IMR-90 (cell line): Measurements from ENCODE around the gene RASGRF1. TPM values are rescaled to one million over a fixed set of nuclear protein-coding genes. Genes with fewer than 3 reads are reported as not detected.

ENCODE experiments used
- ATAC-seq: fragments of 200-7000 bp; cut with Tn5 transposase; 2 replicates; pipeline ENCODE4 v1.9.1; 2020; ENCODE audit warnings: low read depth, mild to moderate bottlenecking, moderate library complexity
- BruUV-seq: library from RNA; stranded (reverse); fragments of 400-500 nt; replicated peaks from 2 replicates; lab custom pipeline; 2021; lab: Mats Ljungman, UMichigan
- CTCF ChIA-PET: fragments of 300-600 bp; formaldehyde crosslinking; extraction: SDS; loops from one replicate; lab custom pipeline; 2021; ENCODE audit warnings: antibody characterized with exemption; lab: Yijun Ruan, JAX
- POLR2A ChIA-PET: fragments of 300-600 bp; sonication (Branson Sonifier 250); formaldehyde crosslinking; loops from one replicate; lab custom pipeline; 2022; ENCODE audit warnings: antibody characterized with exemption; ENCODE audit not compliant: unreplicated experiment; lab: Charles Lee
- DNase-seq: peaks from one replicate; pipeline ENCODE4 v3.0.0; 2013
- H2AFZ ChIP-seq: replicated peaks from 2 replicates; pipeline ENCODE3; 2013; ENCODE audit warnings: low read length, mild to moderate bottlenecking; ENCODE audit not compliant: poor library complexity
- H2AK5ac ChIP-seq: 2 replicates; pipeline ENCODE4 v1.6.1; 2013; ENCODE audit warnings: low read depth, low read length, inconsistent platforms
- H2AK9ac ChIP-seq: replicated peaks from 2 replicates; pipeline ENCODE3; 2013; ENCODE audit warnings: mild to moderate bottlenecking, low read depth, low read length, moderate library complexity; ENCODE audit not compliant: poor library complexity
- H2BK120ac ChIP-seq: 2 replicates; pipeline ENCODE4 v1.6.1; 2013; ENCODE audit warnings: low read depth, low read length, inconsistent platforms
- H2BK15ac ChIP-seq: 3 replicates; pipeline ENCODE4 v1.6.1; 2013; ENCODE audit warnings: low read depth, low read length, inconsistent platforms
- H2BK20ac ChIP-seq: 2 replicates; pipeline ENCODE4 v1.6.1; 2013; ENCODE audit warnings: low read depth, mild to moderate bottlenecking, inconsistent platforms, low read length, moderate library complexity
- H2BK5ac ChIP-seq: 2 replicates; pipeline ENCODE4 v1.6.1; 2013; ENCODE audit warnings: mild to moderate bottlenecking, low read depth, low read length, inconsistent platforms; ENCODE audit not compliant: poor library complexity, severe bottlenecking
- H3K14ac ChIP-seq: replicated peaks from 2 replicates; pipeline ENCODE4 v1.6.1; 2013; ENCODE audit warnings: low read depth, low read length, inconsistent platforms
- H3K18ac ChIP-seq: 2 replicates; pipeline ENCODE4 v1.6.1; 2013; ENCODE audit warnings: low read depth, low read length, control low read depth
- H3K23ac ChIP-seq: 2 replicates; pipeline ENCODE4 v1.6.1; 2013; ENCODE audit warnings: low read depth, low read length, inconsistent platforms
- H3K27ac ChIP-seq: 2 replicates; pipeline ENCODE4 v1.5.1; 2013; ENCODE audit warnings: mild to moderate bottlenecking, control low read depth, low read length; ENCODE audit not compliant: insufficient read depth
- H3K27me3 ChIP-seq: 2 replicates; pipeline ENCODE4 v1.6.1; 2013; ENCODE audit warnings: low read length; ENCODE audit not compliant: control insufficient read depth, insufficient read depth
- H3K36me3 ChIP-seq: 2 replicates; pipeline ENCODE4 v1.6.1; 2013; ENCODE audit warnings: low read length, mixed read lengths; ENCODE audit not compliant: control insufficient read depth, insufficient read depth
- H3K4ac ChIP-seq: 2 replicates; pipeline ENCODE4 v1.6.1; 2013; ENCODE audit warnings: low read depth, low read length, inconsistent platforms
- H3K4me1 ChIP-seq: 2 replicates; pipeline ENCODE4 v1.6.1; 2013; ENCODE audit warnings: low read length, mixed read lengths; ENCODE audit not compliant: control insufficient read depth, insufficient read depth
- H3K4me2 ChIP-seq: 2 replicates; pipeline ENCODE4 v1.6.1; 2013; ENCODE audit warnings: low read depth, mild to moderate bottlenecking, control low read depth, low read length, moderate library complexity
- H3K4me3 ChIP-seq: 2 replicates; pipeline ENCODE4 v1.5.1; 2013; ENCODE audit warnings: low read depth, mild to moderate bottlenecking, control low read depth, low read length, moderate library complexity; ENCODE audit not compliant: insufficient read depth
- H3K56ac ChIP-seq: 2 replicates; pipeline ENCODE4 v1.6.1; 2013; ENCODE audit warnings: low read length, inconsistent platforms; ENCODE audit not compliant: insufficient read depth; ENCODE audit errors: extremely low read depth
- H3K79me1 ChIP-seq, 2 experiments: 2 replicates each; pipeline ENCODE4 v1.6.1; 2013; ENCODE audit warnings: low read length in 2 of 2, inconsistent platforms in 1 of 2, low read depth in 1 of 2
- H3K9ac ChIP-seq: 2 replicates; pipeline ENCODE4 v1.6.1; 2013; ENCODE audit warnings: low read depth, low read length, control low read depth
- H3K9me1 ChIP-seq: 2 replicates; pipeline ENCODE4 v1.6.1; 2013; ENCODE audit warnings: low read length, inconsistent platforms; ENCODE audit not compliant: insufficient read depth
- H3K9me3 ChIP-seq: 2 replicates; pipeline ENCODE4 v1.6.1; 2013; ENCODE audit warnings: low read length; ENCODE audit not compliant: control insufficient read depth, insufficient read depth
- H4K20me1 ChIP-seq: 2 replicates; pipeline ENCODE4 v1.6.1; 2013; ENCODE audit warnings: low read length, inconsistent platforms; ENCODE audit not compliant: insufficient read depth
- H4K5ac ChIP-seq: 2 replicates; pipeline ENCODE4 v1.6.1; 2013; ENCODE audit warnings: mild to moderate bottlenecking, low read depth, low read length, control low read depth
- H4K8ac ChIP-seq, 2 experiments: 2 replicates each; pipeline ENCODE4 v1.6.1; 2013; ENCODE audit warnings: low read depth in 2 of 2, low read length in 2 of 2, control low read depth in 1 of 2, inconsistent platforms in 1 of 2
- H4K91ac ChIP-seq: 2 replicates; pipeline ENCODE4 v1.6.1; 2013; ENCODE audit warnings: low read depth, low read length, inconsistent platforms; ENCODE audit not compliant: insufficient read depth
- CEBPB ChIP-seq: IDR thresholded peaks from 2 replicates; pipeline ENCODE4 v1.6.1; 2012; ENCODE audit warnings: low read depth, low read length, improper control_type of control experiment
- CHD1 ChIP-seq: IDR thresholded peaks from 2 replicates; pipeline ENCODE4 v1.6.1; 2012; ENCODE audit warnings: low read depth, low read length, improper control_type of control experiment
- FOS ChIP-seq: fragments of 150-350 bp; IDR thresholded peaks from 2 replicates; pipeline ENCODE4 v1.6.1; 2016; ENCODE audit warnings: low read depth, low read length
- MAZ ChIP-seq: IDR thresholded peaks from 2 replicates; pipeline ENCODE4 v1.6.1; 2012; ENCODE audit warnings: low read depth, mild to moderate bottlenecking, low read length, improper control_type of control experiment, moderate library complexity, borderline replicate concordance
- MXI1 ChIP-seq: IDR thresholded peaks from 2 replicates; pipeline ENCODE4 v1.6.1; 2012; ENCODE audit warnings: low read depth, mild to moderate bottlenecking, low read length, moderate library complexity, borderline replicate concordance
- NFE2L2 ChIP-seq: fragments of 150-350 bp; IDR thresholded peaks from 2 replicates; pipeline ENCODE4 v1.6.1; 2016; ENCODE audit warnings: low read depth, mild to moderate bottlenecking, low read length
- POLR2A ChIP-seq: IDR thresholded peaks from 2 replicates; pipeline ENCODE4 v1.6.1; 2012; ENCODE audit warnings: mild to moderate bottlenecking, low read depth, low read length
- RAD21 ChIP-seq: IDR thresholded peaks from 2 replicates; pipeline ENCODE4 v1.6.1; 2012; ENCODE audit warnings: low read length, improper control_type of control experiment
- RCOR1 ChIP-seq: IDR thresholded peaks from 2 replicates; pipeline ENCODE4 v1.6.1; 2012; ENCODE audit warnings: mild to moderate bottlenecking, low read length, improper control_type of control experiment; ENCODE audit not compliant: insufficient replicate concordance
- RFX5 ChIP-seq: IDR thresholded peaks from 2 replicates; pipeline ENCODE4 v1.8.0; 2012; ENCODE audit warnings: low read depth, mild to moderate bottlenecking, low read length, moderate library complexity
- SMC3 ChIP-seq: fragments of 150-350 bp; IDR thresholded peaks from 2 replicates; pipeline ENCODE4 v1.6.1; 2016; ENCODE audit warnings: low read depth, mild to moderate bottlenecking, antibody characterized with exemption, low read length, moderate library complexity
- WGBS, 2 experiments: methylation state at CpG; one replicate each; pipeline versions ENCODE4 v1.1.5 to v1.1.7; 2013; ENCODE audit warnings: missing lambda C conversion rate in 2 of 2; ENCODE audit not compliant: insufficient read length in 1 of 2; ENCODE audit errors: extremely low coverage in 2 of 2; 5-methylcytosine and 5-hydroxymethylcytosine counted together
- dilution Hi-C: fragments of 300-500 bp; cut with HindIII; formaldehyde crosslinking; loops from one replicate; pipeline ENCODE4 v1.14.3; 2018; ENCODE audit warnings: low sequenced_read_pairs; ENCODE audit not compliant: unreplicated experiment
- in situ Hi-C: fragments of 300-500 bp; cut with MboI; formaldehyde crosslinking; loops from 3 replicates; pipeline ENCODE4 v1.14.3; 2019; ENCODE audit warnings: low sequenced_read_pairs, inconsistent platforms, mixed read lengths
- intact Hi-C: fragments of 100-400 bp; cut with micrococcal nuclease; formaldehyde crosslinking; loops from 2 replicates; pipeline ENCODE4 v1.10.0; 2022
- polyA plus RNA-seq, 3 experiments: library from polyadenylated mRNA; depleted of rRNA; stranded (reverse); fragments of >200 nt; gene quantifications; 2 replicates each; pipeline ENCODE4 v1.2.3, GENCODE V29; 2012; ENCODE audit warnings: low replicate concordance in 1 of 3
- total RNA-seq: library from RNA; depleted of rRNA; stranded (reverse); fragments of >200 nt; gene quantifications from 2 replicates; pipeline ENCODE4 v1.2.3, GENCODE V29; 2012
- TF ChIP-seq, protein P1 (sequence below): fragments of 150-350 bp; IDR thresholded peaks from 2 replicates; pipeline ENCODE4 v1.6.1; 2016; ENCODE audit warnings: low read depth, mild to moderate bottlenecking, low read length, moderate library complexity, borderline replicate concordance

RASGRF1 gene
- total and polyA plus RNA-seq, 2 of the 4 experiments (the other 2 are of a cell fraction), result under 0.01 to 0.15 TPM

- Histone ChIP-seq H3K4me2 (no peak overlapping the region), H4K5ac (no peak overlapping the region), H3K56ac (no peak overlapping the region), H2BK5ac (no peak overlapping the region), H4K8ac (no peak overlapping the region), H3K36me3 (no peaks in the 10 kb centered on the region), H3K18ac (no peak overlapping the region), H4K91ac (no peak overlapping the region), H3K27ac (no peak overlapping the region), H4K20me1 (no peaks in the 10 kb centered on the region), H3K79me1 (no peaks in the 10 kb centered on the region), H3K23ac (no peak overlapping the region), H3K9ac (no peak overlapping the region), H3K14ac (no peak overlapping the region), H3K4ac (no peak overlapping the region), H2BK15ac (no peak overlapping the region), H3K9me3 (no peaks in the 10 kb centered on the region), H2BK120ac (no peak overlapping the region), H2BK20ac (no peak overlapping the region), H2AFZ (no peak overlapping the region), H2AK5ac (no peak overlapping the region), H2AK9ac (no peak overlapping the region), H3K27me3 (no peaks in the 10 kb centered on the region), H3K9me1 (no peaks in the 10 kb centered on the region), H3K4me3 (no peak overlapping the region), H3K4me1 (no peaks in the 10 kb centered on the region)
- CTCF ChIA-PET, result no interaction called here
- BruUV-seq, result no TSS peak
- in situ Hi-C loops, result no loop called here
- TF ChIP-seq MXI1, result no peak
- TF ChIP-seq SMC3, result no peak
- no peak for TF ChIP-seq POLR2A
- TF ChIP-seq MAZ, result no peak
- no peak for TF ChIP-seq RFX5
- TF ChIP-seq RCOR1, result no peak
- no peak for TF ChIP-seq RAD21
- no peak for TF ChIP-seq FOS
- TF ChIP-seq, protein P1, sequence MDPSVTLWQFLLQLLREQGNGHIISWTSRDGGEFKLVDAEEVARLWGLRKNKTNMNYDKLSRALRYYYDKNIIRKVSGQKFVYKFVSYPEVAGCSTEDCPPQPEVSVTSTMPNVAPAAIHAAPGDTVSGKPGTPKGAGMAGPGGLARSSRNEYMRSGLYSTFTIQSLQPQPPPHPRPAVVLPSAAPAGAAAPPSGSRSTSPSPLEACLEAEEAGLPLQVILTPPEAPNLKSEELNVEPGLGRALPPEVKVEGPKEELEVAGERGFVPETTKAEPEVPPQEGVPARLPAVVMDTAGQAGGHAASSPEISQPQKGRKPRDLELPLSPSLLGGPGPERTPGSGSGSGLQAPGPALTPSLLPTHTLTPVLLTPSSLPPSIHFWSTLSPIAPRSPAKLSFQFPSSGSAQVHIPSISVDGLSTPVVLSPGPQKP, result no peak
- TF ChIP-seq CHD1, result no peak
- TF ChIP-seq NFE2L2, result no peak
- no peak for TF ChIP-seq CEBPB
- dilution Hi-C loops, result no loop called here
- ATAC-seq, result no peak
- intact Hi-C loops, result no loop called here
- no CpG with 5 or more reads among the region's 3 CpGs for WGBS, 2 experiments
- DNase-seq, result no peak
- POLR2A ChIA-PET, result no interaction called here
These were observed 38.0 kb upstream of the RASGRF1 start for GRCh38 chr15:79128556-79128955.
